ENCODE results near the gene MBTPS1. TPM values are rescaled to one million over a fixed set of nuclear protein-coding genes. Genes with fewer than 3 reads are reported as not detected.

Gene MBTPS1
- total RNA-seq, 2 donors from 2014 or later: 44.0 to 54.4 TPM

GRCh38 chr16:84053237-84053636 is 63.5 kb downstream of the MBTPS1 start:
- H3K4me1 Mint-ChIP-seq: no peaks in the 10 kb centered on the region
- no peaks in the 10 kb centered on the region for H3K9me3 Mint-ChIP-seq
- no peak overlapping the region for H3K27ac Mint-ChIP-seq
- H3K27me3 Mint-ChIP-seq: no peaks in the 10 kb centered on the region
- H3K36me3 Mint-ChIP-seq (ENCODE audit: low read depth): peaks cover 77% of the 10 kb centered on the region
- H3K4me3 Mint-ChIP-seq: no peak overlapping the region
- ATAC-seq (replicated peaks): no peak

GRCh38 chr16:84052071-84052622 is 64.6 kb downstream of the MBTPS1 start:
- Mint-ChIP-seq H3K4me1 (no peaks in the 10 kb centered on the region), H3K36me3 (ENCODE audit: low read depth) (peaks cover 66% of the 10 kb centered on the region), H3K9me3 (no peaks in the 10 kb centered on the region), H3K27ac (no peak overlapping the region), H3K27me3 (no peaks in the 10 kb centered on the region), H3K4me3 (no peak overlapping the region)
- ATAC-seq (replicated peaks): no peak

GRCh38 chr16:84050316-84050715 is 66.4 kb downstream of the MBTPS1 start:
- H3K27ac Mint-ChIP-seq: no peak overlapping the region
- no peaks in the 10 kb centered on the region for H3K27me3 Mint-ChIP-seq
- ATAC-seq (replicated peaks): no peak
- H3K4me1 Mint-ChIP-seq: no peaks in the 10 kb centered on the region
- H3K9me3 Mint-ChIP-seq: no peaks in the 10 kb centered on the region
- no peak overlapping the region for H3K4me3 Mint-ChIP-seq
- H3K36me3 Mint-ChIP-seq (ENCODE audit: low read depth): peaks cover 48% of the 10 kb centered on the region

GRCh38 chr16:84049403-84050060 is 67.2 kb downstream of the MBTPS1 start:
- ATAC-seq (replicated peaks): no peak
- Mint-ChIP-seq H3K27ac (no peak overlapping the region), H3K9me3 (no peaks in the 10 kb centered on the region), H3K27me3 (no peaks in the 10 kb centered on the region), H3K4me1 (peaks cover under 1% of the 10 kb centered on the region), H3K36me3 (ENCODE audit: low read depth) (peaks cover 40% of the 10 kb centered on the region), H3K4me3 (no peak overlapping the region)

GRCh38 chr16:84048871-84049270 is 67.9 kb downstream of the MBTPS1 start:
- no peak overlapping the region for H3K27ac Mint-ChIP-seq

GRCh38 chr16:84048270-84048669 is 68.5 kb downstream of the MBTPS1 start:
- no peak overlapping the region for H3K27ac Mint-ChIP-seq
- no peaks in the 10 kb centered on the region for H3K27me3 Mint-ChIP-seq
- H3K9me3 Mint-ChIP-seq: no peaks in the 10 kb centered on the region
- ATAC-seq (replicated peaks): no peak
- no peak overlapping the region for H3K4me3 Mint-ChIP-seq
- peaks cover 28% of the 10 kb centered on the region for H3K36me3 Mint-ChIP-seq (ENCODE audit: low read depth)
- H3K4me1 Mint-ChIP-seq: peaks cover 7% of the 10 kb centered on the region

More at GRCh38 chr16:84048871-84049270, 67.9 kb downstream of the MBTPS1 start:
- peaks cover 7% of the 10 kb centered on the region for H3K4me1 Mint-ChIP-seq
- no peaks in the 10 kb centered on the region for H3K27me3 Mint-ChIP-seq
- ATAC-seq (replicated peaks): no peak
- H3K9me3 Mint-ChIP-seq: no peaks in the 10 kb centered on the region
- no peak overlapping the region for H3K4me3 Mint-ChIP-seq
- peaks cover 34% of the 10 kb centered on the region for H3K36me3 Mint-ChIP-seq (ENCODE audit: low read depth)

GRCh38 chr16:84047626-84048025 is 69.1 kb downstream of the MBTPS1 start:
- Mint-ChIP-seq H3K9me3 (no peaks in the 10 kb centered on the region), H3K36me3 (ENCODE audit: low read depth) (peaks cover 21% of the 10 kb centered on the region), H3K27me3 (no peaks in the 10 kb centered on the region), H3K4me1 (peaks cover 7% of the 10 kb centered on the region), H3K27ac (no peak overlapping the region), H3K4me3 (no peak overlapping the region)
- ATAC-seq (replicated peaks): no peak

- Mint-ChIP-seq H3K27ac (peak overlapping the region; percentile 27), H3K4me1 (peaks cover 7% of the 10 kb centered on the region)
- no peak for ATAC-seq (replicated peaks)
These were observed 69.5 kb downstream of the MBTPS1 start for GRCh38 chr16:84047206-84047605.

GRCh38 chr16:84045818-84046470 is 70.8 kb downstream of the MBTPS1 start:
- Mint-ChIP-seq H3K4me1 (peaks cover 7% of the 10 kb centered on the region), H3K27me3 (no peaks in the 10 kb centered on the region), H3K36me3 (ENCODE audit: low read depth) (peaks cover 15% of the 10 kb centered on the region), H3K4me3 (no peak overlapping the region), H3K27ac (no peak overlapping the region), H3K9me3 (no peaks in the 10 kb centered on the region)
- ATAC-seq (replicated peaks): no peak

More at GRCh38 chr16:84047206-84047605, 69.5 kb downstream of the MBTPS1 start:
- no peaks in the 10 kb centered on the region for H3K9me3 Mint-ChIP-seq
- H3K36me3 Mint-ChIP-seq (ENCODE audit: low read depth): peaks cover 17% of the 10 kb centered on the region
- H3K27me3 Mint-ChIP-seq: no peaks in the 10 kb centered on the region
- no peak overlapping the region for H3K4me3 Mint-ChIP-seq

- Mint-ChIP-seq H3K9me3 (no peaks in the 10 kb centered on the region), H3K27me3 (no peaks in the 10 kb centered on the region), H3K4me1 (peaks cover 7% of the 10 kb centered on the region), H3K4me3 (no peak overlapping the region), H3K36me3 (ENCODE audit: low read depth) (peaks cover 10% of the 10 kb centered on the region), H3K27ac (no peak overlapping the region)
- ATAC-seq (replicated peaks): no peak
These were observed 71.5 kb downstream of the MBTPS1 start for GRCh38 chr16:84045001-84045817.

- Mint-ChIP-seq H3K27ac (no peak overlapping the region), H3K36me3 (ENCODE audit: low read depth) (no peaks in the 10 kb centered on the region), H3K9me3 (no peaks in the 10 kb centered on the region), H3K4me3 (no peak overlapping the region), H3K27me3 (no peaks in the 10 kb centered on the region), H3K4me1 (peaks cover 7% of the 10 kb centered on the region)
- ATAC-seq (replicated peaks): no peak
These were observed 72.6 kb downstream of the MBTPS1 start for GRCh38 chr16:84044118-84044488.

GRCh38 chr16:84043486-84044117 is 73.1 kb downstream of the MBTPS1 start:
- peaks cover 7% of the 10 kb centered on the region for H3K4me1 Mint-ChIP-seq
- no peaks in the 10 kb centered on the region for H3K27me3 Mint-ChIP-seq
- ATAC-seq (replicated peaks): no peak
- no peaks in the 10 kb centered on the region for H3K9me3 Mint-ChIP-seq
- H3K36me3 Mint-ChIP-seq (ENCODE audit: low read depth): no peaks in the 10 kb centered on the region
- no peak overlapping the region for H3K4me3 Mint-ChIP-seq
- no peak overlapping the region for H3K27ac Mint-ChIP-seq

- peaks cover 7% of the 10 kb centered on the region for H3K4me1 Mint-ChIP-seq
These were observed 73.8 kb downstream of the MBTPS1 start for GRCh38 chr16:84042879-84043485.

More at GRCh38 chr16:84042879-84043485, 73.8 kb downstream of the MBTPS1 start:
- no peak for ATAC-seq (replicated peaks)
- no peaks in the 10 kb centered on the region for H3K36me3 Mint-ChIP-seq (ENCODE audit: low read depth)
- H3K4me3 Mint-ChIP-seq: no peak overlapping the region
- no peak overlapping the region for H3K27ac Mint-ChIP-seq
- H3K9me3 Mint-ChIP-seq: no peaks in the 10 kb centered on the region
- H3K27me3 Mint-ChIP-seq: no peaks in the 10 kb centered on the region

Data from activated T-helper 17 cell treated with anti-CD3 and anti-CD28 coated beads, Interleukin-2, amount 50 U/mL, for 72 hours (primary cell).